ENCODE data around the gene PAIP2.
"Not testable (repeated sequence)": the region's sequence is repeated elsewhere in the genome, so short reads cannot be mapped to it uniquely, and the experiment has no call there.

The PAIP2 gene

DNA sequence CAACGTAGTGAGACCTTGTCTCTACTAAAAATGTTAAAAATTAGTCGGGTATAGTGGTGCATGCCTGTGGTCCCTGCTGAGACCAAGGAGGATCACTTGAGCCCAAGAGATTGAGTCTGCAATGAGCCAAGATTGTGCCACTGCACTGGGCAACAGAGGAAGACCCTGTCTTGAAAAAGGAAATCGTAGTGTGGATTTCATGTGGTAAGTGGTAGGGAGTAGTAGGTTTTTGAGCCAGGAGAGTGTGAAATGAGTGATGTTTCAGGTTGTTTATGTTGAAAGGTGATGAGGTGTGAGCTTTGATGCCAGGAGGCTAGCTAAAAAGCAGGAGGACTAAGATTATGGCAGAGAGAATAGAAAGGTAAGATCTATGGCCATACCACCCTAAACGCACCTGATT lies 42.2 kb upstream of the PAIP2 start:
- no peak overlapping the region for H3K27ac ChIP-seq (ENCODE audit: low read depth, low read length)
- no peak overlapping the region for H3K9ac ChIP-seq (ENCODE audit: low read depth, low read length)
- peaks cover 44% of the 10 kb centered on the region for H3K4me1 ChIP-seq (ENCODE audit: insufficient read depth, low read length)
- no peaks in the 10 kb centered on the region for H3K9me3 ChIP-seq (ENCODE audit: insufficient read depth, low read depth, low read length)
- H3K36me3 ChIP-seq (ENCODE audit: insufficient read depth, low read length), result peaks cover 23% of the 10 kb centered on the region
- 84% methylated on average over 4 of the region's 4 CpGs for WGBS
- H3K27me3 ChIP-seq (ENCODE audit: insufficient read depth, low read length), result no peaks in the 10 kb centered on the region
- no peak overlapping the region for H3K4me3 ChIP-seq (ENCODE audit: low read length)

DNA sequence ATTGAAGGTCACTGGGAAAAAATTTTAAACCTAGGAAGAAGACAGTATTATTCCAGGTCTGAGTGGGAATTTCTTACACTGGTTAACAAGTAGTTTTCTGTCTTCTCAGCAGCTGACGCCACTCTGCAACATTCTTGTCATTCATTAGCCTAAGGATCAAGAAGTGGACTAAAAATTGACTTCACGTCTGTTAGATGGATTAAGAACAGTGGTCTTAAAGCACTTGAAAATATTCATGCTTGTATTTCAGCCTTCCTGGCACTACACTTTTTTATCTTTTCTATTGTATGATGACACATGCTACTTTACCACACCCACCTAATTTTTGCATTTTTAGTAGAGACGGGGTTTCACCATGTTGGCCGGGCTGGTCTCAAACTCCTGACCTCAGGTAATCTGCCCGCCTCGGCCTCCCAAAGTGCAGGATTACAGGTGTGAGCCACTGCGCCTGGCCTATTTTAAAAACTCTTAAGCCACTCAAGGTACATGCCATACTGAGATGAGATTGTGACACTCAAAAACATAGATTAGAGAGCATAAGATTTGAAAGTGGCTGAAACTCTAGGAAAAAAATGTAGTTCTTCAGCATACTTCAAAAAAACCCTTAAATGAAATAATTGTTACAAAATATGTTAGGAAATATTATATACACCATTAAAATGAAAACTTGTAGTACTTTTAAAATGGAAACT lies 39.7 kb upstream of the PAIP2 start:
- Histone ChIP-seq H3K4me3 (ENCODE audit: low read length) (no peak overlapping the region), H3K9me3 (ENCODE audit: insufficient read depth, low read depth, low read length) (no peaks in the 10 kb centered on the region), H3K36me3 (ENCODE audit: insufficient read depth, low read length) (peaks cover 19% of the 10 kb centered on the region), H3K9ac (ENCODE audit: low read depth, low read length) (no peak overlapping the region), H3K27ac (ENCODE audit: low read depth, low read length) (no peak overlapping the region), H3K27me3 (ENCODE audit: insufficient read depth, low read length) (no peaks in the 10 kb centered on the region), H3K4me1 (ENCODE audit: insufficient read depth, low read length) (peaks cover 51% of the 10 kb centered on the region)
- 84% methylated on average over 7 of the region's 7 CpGs for WGBS

DNA sequence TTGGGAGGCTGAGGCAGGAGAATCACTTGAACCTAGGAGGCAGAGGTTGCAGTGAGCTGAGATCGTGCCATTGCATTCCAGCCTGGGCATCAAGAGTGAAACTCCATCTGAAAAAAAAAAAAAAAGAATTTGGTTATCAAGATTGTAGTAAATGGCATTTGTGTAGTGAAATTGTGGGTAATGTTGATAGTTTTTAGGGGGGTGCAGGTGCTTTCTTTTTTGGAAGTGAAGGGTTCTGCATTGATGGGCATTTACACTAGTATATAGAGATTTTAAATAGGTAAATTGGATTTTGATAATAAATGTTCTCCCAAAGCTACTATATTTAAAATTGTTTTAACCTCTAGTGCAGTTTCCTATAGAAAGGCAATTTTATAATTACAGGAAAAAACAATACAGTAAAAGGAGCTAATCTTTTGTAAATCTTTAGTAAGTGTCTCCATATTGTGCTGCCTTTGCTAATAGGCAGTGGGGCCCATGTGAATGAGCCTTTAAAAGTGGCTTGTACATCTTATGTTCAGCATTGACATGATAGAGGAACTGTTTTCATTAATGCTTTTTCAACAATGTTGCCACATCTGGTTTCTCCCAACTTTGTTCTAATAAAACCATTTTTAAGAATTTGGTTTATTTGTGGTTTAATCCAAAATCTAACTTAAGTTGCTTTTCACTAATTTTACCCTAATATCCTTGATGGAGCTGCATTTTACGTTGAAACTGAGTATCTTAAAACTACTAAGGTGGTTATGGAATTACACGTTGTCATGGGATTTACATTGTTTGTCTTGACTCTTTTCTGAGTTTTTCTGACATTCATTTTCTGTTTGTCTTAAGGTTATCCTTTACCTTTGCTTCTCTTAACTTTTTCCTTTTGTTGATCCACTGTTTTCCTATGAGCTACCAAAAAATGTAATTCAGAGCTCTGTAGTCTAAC lies 37.0 kb upstream of the PAIP2 start:
- Histone ChIP-seq H3K9ac (ENCODE audit: low read depth, low read length) (no peak overlapping the region), H3K36me3 (ENCODE audit: insufficient read depth, low read length) (peaks cover 29% of the 10 kb centered on the region), H3K4me3 (ENCODE audit: low read length) (no peak overlapping the region), H3K9me3 (ENCODE audit: insufficient read depth, low read depth, low read length) (no peaks in the 10 kb centered on the region), H3K4me1 (ENCODE audit: insufficient read depth, low read length) (peaks cover 54% of the 10 kb centered on the region), H3K27me3 (ENCODE audit: insufficient read depth, low read length) (no peaks in the 10 kb centered on the region), H3K27ac (ENCODE audit: low read depth, low read length) (no peak overlapping the region)
- WGBS, result 80% methylated on average over 3 of the region's 3 CpGs

DNA sequence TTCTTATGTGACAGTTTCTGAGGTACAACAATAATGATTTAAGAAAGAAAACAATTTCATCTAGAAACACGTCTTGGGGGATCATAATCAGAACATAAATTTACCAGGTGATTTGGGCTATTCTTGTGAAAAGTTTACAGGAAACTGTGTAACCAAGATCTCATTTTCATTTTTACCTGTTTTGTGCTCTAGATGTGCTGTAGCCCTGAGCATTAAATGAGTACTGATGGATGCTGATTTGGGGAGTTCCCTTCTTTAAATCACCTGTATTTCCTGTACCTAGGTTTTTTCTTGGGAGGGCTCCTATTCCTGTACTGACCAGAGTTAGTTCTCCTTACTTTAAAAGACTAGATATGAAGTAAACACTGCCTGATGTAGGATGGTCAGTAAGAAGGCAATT lies 35.5 kb upstream of the PAIP2 start:
- no peak overlapping the region for H3K27ac ChIP-seq (ENCODE audit: low read depth, low read length)
- peaks cover 66% of the 10 kb centered on the region for H3K4me1 ChIP-seq (ENCODE audit: insufficient read depth, low read length)
- 88% methylated on average over 1 of the region's 1 CpG for WGBS
- no peaks in the 10 kb centered on the region for H3K27me3 ChIP-seq (ENCODE audit: insufficient read depth, low read length)
- no peaks in the 10 kb centered on the region for H3K9me3 ChIP-seq (ENCODE audit: insufficient read depth, low read depth, low read length)
- H3K9ac ChIP-seq (ENCODE audit: low read depth, low read length), result no peak overlapping the region
- no peak overlapping the region for H3K4me3 ChIP-seq (ENCODE audit: low read length)
- H3K36me3 ChIP-seq (ENCODE audit: insufficient read depth, low read length), result peaks cover 29% of the 10 kb centered on the region

DNA sequence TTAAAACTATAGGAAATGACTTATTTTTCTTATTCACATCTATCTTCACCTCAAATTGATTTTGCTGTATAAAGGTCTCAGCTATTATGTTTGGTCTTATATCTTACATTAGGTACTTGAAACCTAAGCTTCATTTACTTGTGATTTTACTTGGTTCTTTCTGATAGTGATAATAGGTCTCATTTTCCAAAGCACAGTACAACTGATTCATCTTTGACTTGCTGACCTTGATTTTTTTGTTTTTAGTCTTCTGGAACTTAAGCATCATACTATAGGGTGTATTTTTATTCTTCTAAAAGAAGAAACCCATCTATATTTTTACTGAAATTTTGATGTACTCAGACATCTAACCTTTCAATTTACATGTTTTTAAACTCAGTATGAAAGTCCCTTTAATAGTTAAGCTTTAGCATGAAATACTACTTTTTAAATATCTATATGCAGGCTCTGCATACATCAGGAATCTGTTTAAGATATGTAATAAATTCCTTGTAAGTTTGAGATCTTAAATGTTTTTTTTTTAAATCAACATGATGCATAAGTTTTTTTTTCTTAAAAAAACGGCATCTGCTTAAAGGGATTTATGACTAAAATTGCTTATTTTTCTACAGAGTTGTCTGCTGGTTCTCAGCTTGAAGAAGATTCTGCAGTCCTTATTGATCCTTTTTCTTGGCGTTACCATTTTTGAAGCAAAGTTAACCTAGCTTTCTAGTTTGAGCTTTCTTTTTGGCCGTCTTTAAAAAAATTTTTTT lies 34.9 kb upstream of the PAIP2 start:
- WGBS, result 76% methylated on average over 3 of the region's 3 CpGs
- Histone ChIP-seq H3K27ac (ENCODE audit: low read depth, low read length) (no peak overlapping the region), H3K4me1 (ENCODE audit: insufficient read depth, low read length) (peaks cover 68% of the 10 kb centered on the region), H3K9ac (ENCODE audit: low read depth, low read length) (no peak overlapping the region), H3K36me3 (ENCODE audit: insufficient read depth, low read length) (peaks cover 25% of the 10 kb centered on the region), H3K9me3 (ENCODE audit: insufficient read depth, low read depth, low read length) (no peaks in the 10 kb centered on the region), H3K4me3 (ENCODE audit: low read length) (no peak overlapping the region), H3K27me3 (ENCODE audit: insufficient read depth, low read length) (no peaks in the 10 kb centered on the region)

DNA sequence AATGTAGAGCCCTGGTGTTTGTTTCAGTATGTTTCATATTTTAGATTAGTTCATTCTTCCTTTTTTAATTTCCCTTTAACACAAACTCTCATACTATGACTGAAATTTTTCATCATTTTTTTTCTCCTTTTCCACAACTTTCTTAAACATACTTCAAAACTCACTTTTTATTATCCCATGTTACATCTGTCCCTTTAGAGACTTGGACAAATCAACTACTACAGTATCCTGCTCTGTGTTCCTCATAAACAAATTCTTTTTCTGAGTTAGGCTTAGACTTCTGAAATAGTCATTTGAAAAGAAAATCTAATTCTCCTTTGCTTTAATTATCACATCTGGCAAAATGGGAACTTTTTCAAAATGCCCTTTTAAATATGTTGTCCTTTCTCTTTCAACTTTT lies 32.9 kb upstream of the PAIP2 start:
- H3K9me3 ChIP-seq (ENCODE audit: insufficient read depth, low read depth, low read length), result no peaks in the 10 kb centered on the region
- no peak overlapping the region for H3K4me3 ChIP-seq (ENCODE audit: low read length)
- H3K27ac ChIP-seq (ENCODE audit: low read depth, low read length), result no peak overlapping the region
- H3K27me3 ChIP-seq (ENCODE audit: insufficient read depth, low read length), result no peaks in the 10 kb centered on the region
- H3K36me3 ChIP-seq (ENCODE audit: insufficient read depth, low read length), result peaks cover 24% of the 10 kb centered on the region
- peaks cover 83% of the 10 kb centered on the region for H3K4me1 ChIP-seq (ENCODE audit: insufficient read depth, low read length)
- no peak overlapping the region for H3K9ac ChIP-seq (ENCODE audit: low read depth, low read length)

DNA sequence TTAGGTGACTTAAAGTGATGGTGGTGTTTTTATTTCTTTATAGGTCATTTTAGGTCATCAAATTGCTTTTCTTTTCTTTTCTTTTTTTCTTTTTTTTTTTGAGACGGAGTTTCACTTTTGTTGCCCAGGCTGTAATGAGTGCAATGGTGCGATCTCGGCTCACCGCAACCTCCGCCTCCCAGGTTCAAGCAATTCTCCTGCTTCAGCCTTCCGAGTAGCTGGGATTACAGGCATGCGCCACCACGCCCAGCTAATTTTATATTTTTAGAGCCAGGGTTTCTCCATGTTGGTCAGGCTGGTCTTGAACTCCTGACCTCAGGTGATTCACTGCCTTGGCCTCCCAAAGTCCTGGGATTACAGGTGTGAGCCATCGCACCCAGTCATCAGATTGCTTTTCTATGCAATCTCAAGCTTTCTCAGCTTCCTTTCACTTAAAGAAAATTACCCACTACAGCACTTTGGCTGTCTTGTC lies 30.9 kb upstream of the PAIP2 start:
- not testable (repeated sequence) for H3K4me3 ChIP-seq (ENCODE audit: low read length); H3K27ac ChIP-seq (ENCODE audit: low read depth, low read length); H3K27me3 ChIP-seq (ENCODE audit: insufficient read depth, low read length); H3K9ac ChIP-seq (ENCODE audit: low read depth, low read length); H3K9me3 ChIP-seq (ENCODE audit: insufficient read depth, low read depth, low read length)
- Histone ChIP-seq H3K36me3 (ENCODE audit: insufficient read depth, low read length) (peaks cover 42% of the 10 kb centered on the region), H3K4me1 (ENCODE audit: insufficient read depth, low read length) (peaks cover 75% of the 10 kb centered on the region)
- 91% methylated on average over 9 of the region's 9 CpGs for WGBS

DNA sequence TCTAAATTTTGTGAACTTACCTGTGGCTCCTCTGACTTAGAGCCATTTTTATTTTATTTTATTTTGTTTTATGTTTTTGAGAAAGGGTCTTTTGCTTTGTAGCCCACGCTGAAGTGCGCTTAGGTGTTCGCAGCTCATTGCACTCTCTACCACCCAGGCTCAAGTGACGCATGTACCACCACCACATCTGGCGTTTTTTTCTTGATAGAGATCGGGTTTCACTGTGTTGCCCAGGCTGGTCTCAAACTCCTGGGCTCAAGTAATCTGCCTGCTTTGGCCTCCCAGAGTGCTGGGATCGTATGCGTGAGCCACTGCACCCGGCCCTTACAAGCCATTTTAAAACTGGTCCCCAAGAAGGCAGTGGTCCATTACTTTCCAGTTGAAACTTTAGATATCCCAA lies 29.6 kb upstream of the PAIP2 start:
- Histone ChIP-seq H3K9ac (ENCODE audit: low read depth, low read length) (no peak overlapping the region), H3K4me3 (ENCODE audit: low read length) (no peak overlapping the region; the same call in 1 of the 2 replicates), H3K27ac (ENCODE audit: low read depth, low read length) (no peak overlapping the region; the same call in 1 of the 2 replicates), H3K9me3 (ENCODE audit: insufficient read depth, low read depth, low read length) (no peaks in the 10 kb centered on the region), H3K27me3 (ENCODE audit: insufficient read depth, low read length) (no peaks in the 10 kb centered on the region), H3K36me3 (ENCODE audit: insufficient read depth, low read length) (peaks cover 55% of the 10 kb centered on the region), H3K4me1 (ENCODE audit: insufficient read depth, low read length) (peaks cover 65% of the 10 kb centered on the region)
- 65% methylated on average over 9 of the region's 9 CpGs for WGBS

DNA sequence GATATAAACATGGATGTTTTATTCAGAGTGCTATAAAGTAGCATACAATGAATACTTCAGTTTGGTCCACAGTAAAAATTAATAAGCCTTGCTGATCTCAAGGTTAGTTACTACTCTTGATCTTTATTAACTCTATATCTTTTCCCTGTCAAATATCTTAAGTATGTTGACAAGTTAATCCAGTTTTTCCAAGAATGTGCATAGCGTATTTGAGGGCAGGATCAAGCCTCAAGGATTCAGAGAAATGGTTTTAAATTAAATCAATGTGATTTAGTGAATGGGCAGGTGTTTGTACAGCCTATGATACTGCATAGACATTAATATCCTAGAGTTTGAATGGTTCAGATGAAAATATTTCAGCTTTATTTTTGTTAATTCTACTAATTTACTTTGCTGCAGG lies 27.4 kb upstream of the PAIP2 start:
- WGBS, result 93% methylated on average over 1 of the region's 1 CpG
- H3K9ac ChIP-seq (ENCODE audit: low read depth, low read length), result no peak overlapping the region
- no peak overlapping the region for H3K4me3 ChIP-seq (ENCODE audit: low read length)
- no peaks in the 10 kb centered on the region for H3K9me3 ChIP-seq (ENCODE audit: insufficient read depth, low read depth, low read length)
- peaks cover 48% of the 10 kb centered on the region for H3K4me1 ChIP-seq (ENCODE audit: insufficient read depth, low read length)
- peaks cover 58% of the 10 kb centered on the region for H3K36me3 ChIP-seq (ENCODE audit: insufficient read depth, low read length)
- H3K27ac ChIP-seq (ENCODE audit: low read depth, low read length), result no peak overlapping the region
- H3K27me3 ChIP-seq (ENCODE audit: insufficient read depth, low read length), result no peaks in the 10 kb centered on the region

DNA sequence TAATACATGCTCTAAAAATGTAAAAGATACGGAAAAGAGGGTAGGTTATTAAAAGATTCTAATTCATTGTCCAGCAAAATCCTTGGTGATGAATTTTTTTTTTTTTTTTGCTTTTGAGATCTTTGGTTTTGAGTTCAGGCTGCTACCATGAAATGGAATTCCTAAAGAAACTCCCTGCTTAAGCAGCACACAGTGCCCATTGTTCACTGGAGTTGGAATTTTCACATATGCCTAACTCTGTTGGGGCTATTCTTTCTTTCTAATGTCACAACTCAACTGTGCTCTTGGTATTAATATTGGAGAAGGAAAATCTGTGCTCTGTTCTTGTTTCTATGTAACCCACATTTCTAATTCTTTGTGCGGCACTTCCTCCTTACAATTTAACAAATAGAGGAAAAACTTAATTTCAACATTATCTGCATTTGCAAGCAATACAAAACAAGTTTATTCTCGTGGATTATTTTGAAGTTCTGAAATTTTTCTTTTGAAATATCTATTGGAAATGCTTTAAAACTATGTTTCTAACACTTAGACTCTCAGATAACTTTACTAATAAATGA lies 26.5 kb upstream of the PAIP2 start:
- Histone ChIP-seq H3K27ac (ENCODE audit: low read depth, low read length) (no peak overlapping the region), H3K9me3 (ENCODE audit: insufficient read depth, low read depth, low read length) (no peaks in the 10 kb centered on the region), H3K4me1 (ENCODE audit: insufficient read depth, low read length) (peaks cover 39% of the 10 kb centered on the region), H3K36me3 (ENCODE audit: insufficient read depth, low read length) (peaks cover 67% of the 10 kb centered on the region), H3K9ac (ENCODE audit: low read depth, low read length) (no peak overlapping the region), H3K4me3 (ENCODE audit: low read length) (no peak overlapping the region), H3K27me3 (ENCODE audit: insufficient read depth, low read length) (no peaks in the 10 kb centered on the region)
- WGBS, result 87% methylated on average over 2 of the region's 3 CpGs
